HepG2 (cell line): ENCODE results near the gene SOX13. TPM values are rescaled to one million over a fixed set of nuclear protein-coding genes. Genes with fewer than 3 reads are reported as not detected.

Experiments used
- FOXK1 ChIP-seq: sonication (generic); formaldehyde crosslinking; IDR thresholded peaks from 2 replicates; pipeline ENCODE4 v1.4.0; 2020; ENCODE audit warnings: low read depth, missing genetic modification reagents, borderline replicate concordance
- MTA1 ChIP-seq: sonication (generic); formaldehyde crosslinking; IDR thresholded peaks from 2 replicates; pipeline ENCODE4 v1.4.0; 2020; ENCODE audit warnings: missing genetic modification reagents, mild to moderate bottlenecking, borderline replicate concordance
- NCOA1 ChIP-seq: sonication (generic); formaldehyde crosslinking; IDR thresholded peaks from 2 replicates; pipeline ENCODE4 v1.9.0; 2021; ENCODE audit warnings: missing genetic modification reagents
- NFYB ChIP-seq: sonication (generic); formaldehyde crosslinking; IDR thresholded peaks from 2 replicates; pipeline ENCODE4 v1.4.0; 2020; ENCODE audit warnings: missing genetic modification reagents
- SETDB1 ChIP-seq: sonication (generic); formaldehyde crosslinking; IDR thresholded peaks from 2 replicates; pipeline ENCODE4 v1.5.1; 2020; ENCODE audit warnings: missing genetic modification reagents, mild to moderate bottlenecking, borderline replicate concordance
- THAP8 ChIP-seq: sonication (generic); formaldehyde crosslinking; IDR thresholded peaks from 2 replicates; pipeline ENCODE4 v1.5.1; 2020; ENCODE audit warnings: missing genetic modification reagents, mild to moderate bottlenecking, borderline replicate concordance
- ZBTB4 ChIP-seq: sonication (generic); formaldehyde crosslinking; IDR thresholded peaks from 2 replicates; pipeline ENCODE4 v1.4.0; 2020; ENCODE audit warnings: missing genetic modification reagents, mild to moderate bottlenecking, borderline replicate concordance
- ZNF44 ChIP-seq: sonication (generic); formaldehyde crosslinking; IDR thresholded peaks from 2 replicates; pipeline ENCODE4 v1.5.1; 2020; ENCODE audit warnings: mild to moderate bottlenecking, missing genetic modification reagents
- ZNF598 ChIP-seq: sonication (generic); formaldehyde crosslinking; IDR thresholded peaks from 2 replicates; pipeline ENCODE4 v1.5.1; 2020; ENCODE audit warnings: mild to moderate bottlenecking, missing genetic modification reagents, borderline replicate concordance
- ZNF660 ChIP-seq: sonication (generic); formaldehyde crosslinking; IDR thresholded peaks from 2 replicates; pipeline ENCODE4 v1.5.1; 2020; ENCODE audit warnings: mild to moderate bottlenecking, low read depth, missing genetic modification reagents, borderline replicate concordance
- polyA plus RNA-seq, 8 experiments: library from polyadenylated mRNA; depleted of rRNA in 3 of 8; stranded (reverse) in 7 of 8; unstranded in 1 of 8; fragments of >200 nt; fragmentation: Illumina TruSeq in 4 of 8; extraction: Trizol in 4 of 8; gene quantifications; 2 replicates each; pipeline versions ENCODE4 v1.2.1 to v1.2.3, GENCODE V29; 2011 to 2016; ENCODE audit warnings: low read depth in 4 of 8, missing spikeins in 1 of 8, mixed read lengths in 1 of 8; ENCODE audit not compliant: insufficient read depth in 1 of 8
- total RNA-seq, 5 experiments: library from RNA; depleted of rRNA; stranded (reverse); fragments of >200 nt; fragmentation: Illumina TruSeq; extraction: Trizol; gene quantifications; 2 replicates each; pipeline ENCODE4 v1.2.3, GENCODE V29; 2016; ENCODE audit warnings: low read depth in 1 of 5
- TF ChIP-seq, protein P1 (sequence below): sonication (generic); formaldehyde crosslinking; IDR thresholded peaks from 2 replicates; pipeline ENCODE4 v1.4.0; 2020; ENCODE audit warnings: mild to moderate bottlenecking, missing genetic modification reagents
- TF ChIP-seq, protein P2 (sequence below): sonication (generic); formaldehyde crosslinking; IDR thresholded peaks from 2 replicates; pipeline ENCODE4 v1.4.0; 2020; ENCODE audit warnings: missing genetic modification reagents
- TF ChIP-seq, protein P3 (sequence below): sonication (generic); formaldehyde crosslinking; IDR thresholded peaks from 2 replicates; pipeline ENCODE4 v1.8.1; 2022; ENCODE audit warnings: low read depth, mild to moderate bottlenecking, missing genetic modification reagents
- TF ChIP-seq, protein P4 (sequence below): sonication (generic); formaldehyde crosslinking; IDR thresholded peaks from 2 replicates; pipeline ENCODE4 v1.4.0; 2020; ENCODE audit warnings: missing genetic modification reagents
- TF ChIP-seq, protein P5 (sequence below): IDR thresholded peaks from 2 replicates; pipeline ENCODE4 v1.6.1; 2016; ENCODE audit warnings: mild to moderate bottlenecking

SOX13 gene
- total and polyA plus RNA-seq, 2 of the 13 experiments (the other 11 are each of a cell fraction or from before 2014, with no cell fraction given) = 13.3 to 15.8 TPM

- TF ChIP-seq, protein P1, sequence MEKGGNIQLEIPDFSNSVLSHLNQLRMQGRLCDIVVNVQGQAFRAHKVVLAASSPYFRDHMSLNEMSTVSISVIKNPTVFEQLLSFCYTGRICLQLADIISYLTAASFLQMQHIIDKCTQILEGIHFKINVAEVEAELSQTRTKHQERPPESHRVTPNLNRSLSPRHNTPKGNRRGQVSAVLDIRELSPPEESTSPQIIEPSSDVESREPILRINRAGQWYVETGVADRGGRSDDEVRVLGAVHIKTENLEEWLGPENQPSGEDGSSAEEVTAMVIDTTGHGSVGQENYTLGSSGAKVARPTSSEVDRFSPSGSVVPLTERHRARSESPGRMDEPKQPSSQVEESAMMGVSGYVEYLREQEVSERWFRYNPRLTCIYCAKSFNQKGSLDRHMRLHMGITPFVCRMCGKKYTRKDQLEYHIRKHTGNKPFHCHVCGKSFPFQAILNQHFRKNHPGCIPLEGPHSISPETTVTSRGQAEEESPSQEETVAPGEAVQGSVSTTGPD (CRISPR knock-in tag) = no peak
- TF ChIP-seq, protein P2, sequence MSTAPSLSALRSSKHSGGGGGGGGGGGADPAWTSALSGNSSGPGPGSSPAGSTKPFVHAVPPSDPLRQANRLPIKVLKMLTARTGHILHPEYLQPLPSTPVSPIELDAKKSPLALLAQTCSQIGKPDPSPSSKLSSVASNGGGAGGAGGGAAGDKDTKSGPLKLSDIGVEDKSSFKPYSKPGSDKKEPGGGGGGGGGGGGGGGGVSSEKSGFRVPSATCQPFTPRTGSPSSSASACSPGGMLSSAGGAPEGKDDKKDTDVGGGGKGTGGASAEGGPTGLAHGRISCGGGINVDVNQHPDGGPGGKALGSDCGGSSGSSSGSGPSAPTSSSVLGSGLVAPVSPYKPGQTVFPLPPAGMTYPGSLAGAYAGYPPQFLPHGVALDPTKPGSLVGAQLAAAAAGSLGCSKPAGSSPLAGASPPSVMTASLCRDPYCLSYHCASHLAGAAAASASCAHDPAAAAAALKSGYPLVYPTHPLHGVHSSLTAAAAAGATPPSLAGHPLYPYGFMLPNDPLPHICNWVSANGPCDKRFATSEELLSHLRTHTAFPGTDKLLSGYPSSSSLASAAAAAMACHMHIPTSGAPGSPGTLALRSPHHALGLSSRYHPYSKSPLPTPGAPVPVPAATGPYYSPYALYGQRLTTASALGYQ (CRISPR knock-in tag) = no peak
- TF ChIP-seq FOXK1 (CRISPR knock-in tag) (peak; percentile 79; the same call in 1 of the 2 replicates), MTA1 (CRISPR knock-in tag) (peak; percentile 89), NFYB (CRISPR knock-in tag) (peak; percentile 60), THAP8 (CRISPR knock-in tag) (no peak), ZNF660 (no peak), SETDB1 (CRISPR knock-in tag) (no peak), ZBTB4 (CRISPR knock-in tag) (no peak), ZNF44 (CRISPR knock-in tag) (no peak), NCOA1 (CRISPR knock-in tag) (peak; percentile 71; the same call in 1 of the 2 replicates), ZNF598 (CRISPR knock-in tag) (no peak)
- TF ChIP-seq, protein P3, sequence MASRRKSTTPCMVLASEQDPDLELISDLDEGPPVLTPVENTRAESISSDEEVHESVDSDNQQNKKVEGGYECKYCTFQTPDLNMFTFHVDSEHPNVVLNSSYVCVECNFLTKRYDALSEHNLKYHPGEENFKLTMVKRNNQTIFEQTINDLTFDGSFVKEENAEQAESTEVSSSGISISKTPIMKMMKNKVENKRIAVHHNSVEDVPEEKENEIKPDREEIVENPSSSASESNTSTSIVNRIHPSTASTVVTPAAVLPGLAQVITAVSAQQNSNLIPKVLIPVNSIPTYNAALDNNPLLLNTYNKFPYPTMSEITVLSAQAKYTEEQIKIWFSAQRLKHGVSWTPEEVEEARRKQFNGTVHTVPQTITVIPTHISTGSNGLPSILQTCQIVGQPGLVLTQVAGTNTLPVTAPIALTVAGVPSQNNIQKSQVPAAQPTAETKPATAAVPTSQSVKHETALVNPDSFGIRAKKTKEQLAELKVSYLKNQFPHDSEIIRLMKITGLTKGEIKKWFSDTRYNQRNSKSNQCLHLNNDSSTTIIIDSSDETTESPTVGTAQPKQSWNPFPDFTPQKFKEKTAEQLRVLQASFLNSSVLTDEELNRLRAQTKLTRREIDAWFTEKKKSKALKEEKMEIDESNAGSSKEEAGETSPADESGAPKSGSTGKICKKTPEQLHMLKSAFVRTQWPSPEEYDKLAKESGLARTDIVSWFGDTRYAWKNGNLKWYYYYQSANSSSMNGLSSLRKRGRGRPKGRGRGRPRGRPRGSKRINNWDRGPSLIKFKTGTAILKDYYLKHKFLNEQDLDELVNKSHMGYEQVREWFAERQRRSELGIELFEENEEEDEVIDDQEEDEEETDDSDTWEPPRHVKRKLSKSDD = peak; percentile 80
- TF ChIP-seq, protein P4, sequence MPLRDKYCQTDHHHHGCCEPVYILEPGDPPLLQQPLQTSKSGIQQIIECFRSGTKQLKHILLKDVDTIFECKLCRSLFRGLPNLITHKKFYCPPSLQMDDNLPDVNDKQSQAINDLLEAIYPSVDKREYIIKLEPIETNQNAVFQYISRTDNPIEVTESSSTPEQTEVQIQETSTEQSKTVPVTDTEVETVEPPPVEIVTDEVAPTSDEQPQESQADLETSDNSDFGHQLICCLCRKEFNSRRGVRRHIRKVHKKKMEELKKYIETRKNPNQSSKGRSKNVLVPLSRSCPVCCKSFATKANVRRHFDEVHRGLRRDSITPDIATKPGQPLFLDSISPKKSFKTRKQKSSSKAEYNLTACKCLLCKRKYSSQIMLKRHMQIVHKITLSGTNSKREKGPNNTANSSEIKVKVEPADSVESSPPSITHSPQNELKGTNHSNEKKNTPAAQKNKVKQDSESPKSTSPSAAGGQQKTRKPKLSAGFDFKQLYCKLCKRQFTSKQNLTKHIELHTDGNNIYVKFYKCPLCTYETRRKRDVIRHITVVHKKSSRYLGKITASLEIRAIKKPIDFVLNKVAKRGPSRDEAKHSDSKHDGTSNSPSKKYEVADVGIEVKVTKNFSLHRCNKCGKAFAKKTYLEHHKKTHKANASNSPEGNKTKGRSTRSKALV (CRISPR knock-in tag) = no peak
- TF ChIP-seq, protein P5, sequence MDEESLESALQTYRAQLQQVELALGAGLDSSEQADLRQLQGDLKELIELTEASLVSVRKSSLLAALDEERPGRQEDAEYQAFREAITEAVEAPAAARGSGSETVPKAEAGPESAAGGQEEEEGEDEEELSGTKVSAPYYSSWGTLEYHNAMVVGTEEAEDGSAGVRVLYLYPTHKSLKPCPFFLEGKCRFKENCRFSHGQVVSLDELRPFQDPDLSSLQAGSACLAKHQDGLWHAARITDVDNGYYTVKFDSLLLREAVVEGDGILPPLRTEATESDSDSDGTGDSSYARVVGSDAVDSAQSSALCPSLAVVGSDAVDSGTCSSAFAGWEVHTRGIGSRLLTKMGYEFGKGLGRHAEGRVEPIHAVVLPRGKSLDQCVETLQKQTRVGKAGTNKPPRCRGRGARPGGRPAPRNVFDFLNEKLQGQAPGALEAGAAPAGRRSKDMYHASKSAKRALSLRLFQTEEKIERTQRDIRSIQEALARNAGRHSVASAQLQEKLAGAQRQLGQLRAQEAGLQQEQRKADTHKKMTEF = peak; percentile 88; the same call in 1 of the 2 replicates
These were observed 72.2 kb downstream of the SOX13 start (continued) for GRCh38 chr1:204145033-204145504.
